ENCODE data around the gene CASP3. TPM values are rescaled to one million over a fixed set of nuclear protein-coding genes. Genes with fewer than 3 reads are reported as not detected.

Gene CASP3
- 38.2 TPM for total RNA-seq

GRCh38 chr4:184649026-184649970 lies at the start of gene CASP3, which contains the start of gene PRIMPOL:
TSS of gene CASP3 (minus strand) at chr4:184649447. CDS start at chr4:184638453, 10,994 bp downstream.
TSS of gene PRIMPOL (plus strand) at chr4:184649738. CDS start at chr4:184657141, 7,403 bp downstream.

Other genes starting within 250 kb of the CASP3 start
- 11.3 TPM for gene IRF2, start 174.9 kb downstream of the CASP3 start, total RNA-seq
- 29.7 TPM for gene PRIMPOL, start 291 bp upstream of the CASP3 start, total RNA-seq
- gene CENPU, start 84.6 kb upstream of the CASP3 start, total RNA-seq = 12.2 TPM
- 26.0 TPM for gene ACSL1, start 176.5 kb upstream of the CASP3 start, total RNA-seq

Measured in parietal lobe (tissue), 1 donor.